Body of pancreas (tissue), 4 donors: ENCODE measurements around the gene AHR. TPM values are rescaled to one million over a fixed set of nuclear protein-coding genes. Genes with fewer than 3 reads are reported as not detected.
"Not testable (repeated sequence)": the region's sequence is repeated elsewhere in the genome, so short reads cannot be mapped to it uniquely, and the experiment has no call there.

Source experiments
- ATAC-seq: fragments of 150-250 bp; one replicate; pipeline ENCODE4 v1.9.1; 2016
- DNase-seq, 4 donors: peaks; one replicate each; pipeline ENCODE4 v3.0.0-alpha.2; 2019
- H3K27ac ChIP-seq, 4 donors: fragments of 200-600 bp; sonication (generic); 1 replicate in 3 of 4; 2 replicates in 1 of 4; pipeline versions ENCODE4 v1.5.1 to v1.6.1; 2016 to 2019; ENCODE audit warnings: mild to moderate bottlenecking in 1 of 4, mixed read lengths in 1 of 4, moderate library complexity in 1 of 4
- H3K27me3 ChIP-seq, 2 donors: fragments of 200-600 bp; sonication (generic); one replicate each; pipeline ENCODE4 v1.6.0; 2016; ENCODE audit warnings: mild to moderate bottlenecking in 1 of 2
- H3K36me3 ChIP-seq, 2 donors: fragments of 200-600 bp; sonication (generic); replicated peaks in 1 of 2; 2 replicates each; pipeline ENCODE4 v1.5.1; 2016; ENCODE audit warnings: low read depth in 2 of 2; ENCODE audit not compliant: insufficient read depth in 1 of 2
- H3K4me1 ChIP-seq: fragments of 200-600 bp; sonication (generic); one replicate; pipeline ENCODE4 v1.6.0; 2016
- H3K4me3 ChIP-seq, 2 donors: fragments of 200-600 bp; sonication (generic); 1 replicate in 1 of 2; 2 replicates in 1 of 2; pipeline ENCODE4 v1.5.1; 2016 to 2019
- H3K9me3 ChIP-seq, 3 donors: fragments of 200-600 bp; sonication (generic); 1 replicate in 2 of 3; 2 replicates in 1 of 3; pipeline ENCODE4 v1.5.1; 2016
- CTCF ChIP-seq, 7 experiments: fragments of 450-650 bp in 4 of 7; fragments of 200-600 bp in 3 of 7; sonication (generic) in 3 of 7; IDR thresholded peaks; one replicate each; pipeline ENCODE4 v1.5.1; 2016 to 2019; ENCODE audit warnings: antibody characterized with exemption in 7 of 7
- POLR2A ChIP-seq, 3 donors: fragments of 450-650 bp; IDR thresholded peaks; one replicate each; pipeline ENCODE4 v1.6.1; 2016; ENCODE audit warnings: antibody characterized with exemption in 3 of 3, mild to moderate bottlenecking in 2 of 3
- WGBS, 2 donors: methylation state at CpG; one replicate each; pipeline ENCODE4 v1.1.5; 2017; 5-methylcytosine and 5-hydroxymethylcytosine counted together
- intact Hi-C: fragments of 100-400 bp; cut with DNase I; formaldehyde crosslinking; loops from one replicate; pipeline ENCODE4 v1.15.1; 2023
- total RNA-seq, 2 donors: library from RNA; depleted of rRNA; stranded (reverse); fragments of >200 nt; gene quantifications; one replicate each; pipeline ENCODE4 v1.1.0, GENCODE V29; 2016

The AHR gene
- total RNA-seq, 2 donors from 2014 or later, result 29.7 to 42.0 TPM

GRCh38 chr7:17376595-17376994, 78.1 kb downstream of the AHR start:
- Histone ChIP-seq H3K27ac (no peak overlapping the region), H3K4me3 (no peak overlapping the region), H3K4me1 (peaks cover 11% of the 10 kb centered on the region), H3K27me3 (no peaks in the 10 kb centered on the region), H3K36me3 (no peaks in the 10 kb centered on the region), H3K9me3 (no peaks in the 10 kb centered on the region)
- no peak for TF ChIP-seq CTCF (IDR thresholded peaks at IDR 0.05)
- no peak for TF ChIP-seq POLR2A (IDR thresholded peaks at IDR 0.05)
- intact Hi-C loops, result no loop called here
- 74 to 77% methylated on average over 1 of the region's 1 CpG for WGBS, 2 donors
- DNase-seq (no peak), ATAC-seq (no peak)

- Histone ChIP-seq H3K4me3 (no peak overlapping the region), H3K4me1 (peaks cover 16% of the 10 kb centered on the region), H3K9me3 (no peaks in the 10 kb centered on the region), H3K27ac (peak overlapping the region in 1 of 4 donors; percentile 22), H3K36me3 (no peaks in the 10 kb centered on the region), H3K27me3 (no peaks in the 10 kb centered on the region)
- 25 to 30% methylated on average over 4 of the region's 4 CpGs for WGBS, 2 donors
- ATAC-seq, result peak; percentile 58
- DNase-seq, result peak in 1 of 4 donors; percentile 10
- intact Hi-C loops, result no loop called here
- no peak for TF ChIP-seq POLR2A (IDR thresholded peaks at IDR 0.05)
- TF ChIP-seq CTCF (IDR thresholded peaks at IDR 0.05), result no peak
Measured at GRCh38 chr7:17380736-17381662, 82.5 kb downstream of the AHR start.

DNA sequence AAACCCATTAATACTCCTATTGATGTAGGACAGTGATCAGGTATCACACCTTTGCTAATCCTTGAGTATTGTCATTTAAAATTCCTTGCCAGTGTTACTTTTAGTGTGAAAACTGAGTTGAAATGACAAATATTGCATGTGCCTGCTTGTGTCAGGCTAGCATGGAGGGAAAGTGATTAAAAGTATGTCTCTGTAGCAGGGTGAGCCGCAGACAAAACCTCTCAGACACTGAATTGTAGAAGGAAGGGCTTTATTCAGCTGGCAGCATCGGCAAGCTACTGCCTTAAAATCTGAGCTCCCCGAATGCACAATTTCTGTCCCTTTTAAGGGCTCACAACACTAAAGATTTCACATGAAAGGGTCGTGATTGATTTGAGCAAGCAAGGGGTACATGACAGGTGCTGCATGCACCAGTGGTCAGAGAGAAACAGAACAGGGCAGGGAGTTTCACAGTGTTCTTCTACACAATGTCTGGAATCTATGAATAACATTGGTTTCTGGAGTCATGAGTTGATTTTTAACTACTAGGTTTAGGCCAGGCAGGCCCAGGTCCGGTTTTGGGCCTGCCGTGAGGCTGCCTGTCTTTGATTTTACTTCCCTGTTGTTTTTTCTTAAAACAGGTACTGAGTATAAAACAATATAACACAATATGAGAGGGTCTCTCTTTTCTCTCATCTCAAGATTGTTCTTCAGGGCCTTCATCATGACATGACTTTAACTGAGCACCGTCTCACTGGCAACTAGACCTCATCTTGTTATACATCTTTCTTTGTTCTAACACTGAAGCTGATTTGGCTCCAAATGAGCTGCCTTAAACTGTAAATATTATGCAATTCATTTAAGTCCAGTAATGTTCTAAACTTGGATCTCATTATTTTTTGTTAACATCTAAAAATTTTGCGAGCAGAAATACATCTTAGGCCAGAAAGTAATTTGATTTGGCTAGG, 84.2 kb downstream of the AHR start:
- H3K9me3 ChIP-seq, H3K36me3 ChIP-seq, intact Hi-C loops, H3K4me3 ChIP-seq, DNase-seq, H3K27me3 ChIP-seq, ATAC-seq, H3K27ac ChIP-seq: not testable (repeated sequence)
- 75% methylated on average over 8 of the region's 8 CpGs for WGBS, 2 donors
- H3K4me1 ChIP-seq, result peaks cover 16% of the 10 kb centered on the region

GRCh38 chr7:17384400-17384799, 85.9 kb downstream of the AHR start:
- intact Hi-C loops, result no loop called here
- TF ChIP-seq POLR2A (IDR thresholded peaks at IDR 0.05), result no peak
- TF ChIP-seq CTCF (IDR thresholded peaks at IDR 0.05), result no peak
- DNase-seq (no peak), ATAC-seq (no peak)
- WGBS, 2 donors, result 91 to 92% methylated on average over 1 of the region's 1 CpG
- H3K9me3 ChIP-seq, result no peaks in the 10 kb centered on the region
- no peaks in the 10 kb centered on the region for H3K27me3 ChIP-seq
- no peaks in the 10 kb centered on the region for H3K36me3 ChIP-seq
- no peak overlapping the region for H3K4me3 ChIP-seq
- H3K4me1 ChIP-seq, result peaks cover 16% of the 10 kb centered on the region
- no peak overlapping the region for H3K27ac ChIP-seq

DNA sequence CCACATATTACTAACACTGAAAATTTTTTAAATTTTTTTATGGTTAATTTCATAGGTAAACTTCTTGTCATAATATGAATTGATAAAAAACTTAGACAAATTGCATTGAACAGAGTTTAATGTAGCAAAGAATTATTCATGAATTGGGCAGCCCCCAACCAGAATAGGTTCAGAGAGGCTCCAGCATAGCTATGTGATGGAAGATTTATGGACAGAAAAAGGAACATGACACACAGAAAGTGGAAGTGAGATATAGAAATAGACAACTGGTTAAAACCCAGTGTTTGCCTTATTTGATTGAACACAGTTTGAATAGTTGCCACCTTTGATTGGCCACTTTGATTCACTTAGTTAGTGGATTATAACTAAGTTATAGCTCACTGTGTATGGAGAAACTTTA, 87.2 kb downstream of the AHR start:
- Histone ChIP-seq H3K4me1 (peaks cover 12% of the 10 kb centered on the region), H3K4me3 (no peak overlapping the region)
- intact Hi-C loops, result no loop called here

More for the DNA sequence above, 87.2 kb downstream of the AHR start:
- Histone ChIP-seq H3K9me3 (no peaks in the 10 kb centered on the region), H3K36me3 (no peaks in the 10 kb centered on the region), H3K27me3 (no peaks in the 10 kb centered on the region), H3K27ac (no peak overlapping the region)
- no peak for ATAC-seq
- no peak for DNase-seq
- TF ChIP-seq CTCF (IDR thresholded peaks at IDR 0.05), result no peak
- no peak for TF ChIP-seq POLR2A (IDR thresholded peaks at IDR 0.05)
